GM23338 (cell line): ENCODE results near the gene DCAF4. TPM values are rescaled to one million over a fixed set of nuclear protein-coding genes. Genes with fewer than 3 reads are reported as not detected.

Source experiments
- ATAC-seq: fragments of 200-7000 bp; cut with Tn5 transposase; 3 replicates; pipeline ENCODE4 v1.9.1; 2020
- DNase-seq: peaks from one replicate; pipeline ENCODE4 v3.0.0-alpha.2; 2015; ENCODE audit warnings: low spot score
- H2AFZ ChIP-seq: fragments of 200-600 bp; sonication (generic); 2 replicates; pipeline ENCODE4 v1.8.0; 2016; ENCODE audit warnings: antibody characterized with exemption, mild to moderate bottlenecking, moderate library complexity
- H3F3A ChIP-seq: fragments of 200-600 bp; sonication (generic); replicated peaks from 2 replicates; pipeline ENCODE4 v1.8.0; 2017; ENCODE audit warnings: antibody characterized with exemption, mixed run types, low read depth
- H3K27ac ChIP-seq: fragments of 200-600 bp; sonication (generic); 2 replicates; pipeline ENCODE4 v1.6.1; 2016; ENCODE audit warnings: low read depth
- H3K27me3 ChIP-seq: fragments of 200-600 bp; sonication (generic); 2 replicates; pipeline ENCODE4 v1.8.0; 2016; ENCODE audit warnings: mild to moderate bottlenecking, mixed run types, moderate library complexity; ENCODE audit not compliant: insufficient read depth
- H3K36me3 ChIP-seq: fragments of 200-600 bp; sonication (generic); 2 replicates; pipeline ENCODE4 v1.8.0; 2016; ENCODE audit warnings: mild to moderate bottlenecking; ENCODE audit not compliant: insufficient read depth
- H3K4me1 ChIP-seq: fragments of 200-600 bp; sonication (generic); 2 replicates; pipeline ENCODE4 v1.8.0; 2016; ENCODE audit warnings: mild to moderate bottlenecking, moderate library complexity; ENCODE audit not compliant: insufficient read depth
- H3K4me2 ChIP-seq: fragments of 200-600 bp; sonication (generic); 2 replicates; pipeline ENCODE4 v1.7.1; 2017; ENCODE audit warnings: mixed run types
- H3K4me3 ChIP-seq: fragments of 200-600 bp; sonication (generic); 2 replicates; pipeline ENCODE4 v1.6.1; 2016; ENCODE audit warnings: mixed run types
- H3K79me2 ChIP-seq: fragments of 200-600 bp; sonication (generic); replicated peaks from 2 replicates; pipeline ENCODE4 v1.8.0; 2017; ENCODE audit warnings: mild to moderate bottlenecking; ENCODE audit not compliant: insufficient read depth
- H3K9me2 ChIP-seq: fragments of 200-600 bp; sonication (generic); 2 replicates; pipeline ENCODE4 v1.8.0; 2017; ENCODE audit not compliant: insufficient read depth
- H4K20me1 ChIP-seq: fragments of 200-600 bp; sonication (generic); replicated peaks from 2 replicates; pipeline ENCODE4 v1.8.0; 2017; ENCODE audit warnings: mild to moderate bottlenecking; ENCODE audit not compliant: insufficient read depth
- H3K27ac Mint-ChIP-seq: 2 replicates; pipeline ENCODE4 v1.8.0; 2020; ENCODE audit warnings: inconsistent platforms, mild to moderate bottlenecking, moderate library complexity, mixed read lengths
- H3K27me3 Mint-ChIP-seq: 3 replicates; pipeline ENCODE4 v1.8.0; 2022; ENCODE audit warnings: low read depth, mild to moderate bottlenecking, moderate library complexity, mixed read lengths, inconsistent platforms; ENCODE audit not compliant: insufficient read depth, poor library complexity
- H3K36me3 Mint-ChIP-seq: 3 replicates; pipeline ENCODE4 v1.8.0; 2021; ENCODE audit warnings: low read depth, mild to moderate bottlenecking, inconsistent platforms, moderate library complexity, mixed read lengths
- H3K4me1 Mint-ChIP-seq: 3 replicates; pipeline ENCODE4 v1.8.0; 2020; ENCODE audit warnings: mild to moderate bottlenecking, inconsistent platforms, mixed read lengths
- H3K4me3 Mint-ChIP-seq: 3 replicates; pipeline ENCODE4 v1.8.0; 2021; ENCODE audit warnings: moderate library complexity, mild to moderate bottlenecking, inconsistent platforms, mixed read lengths
- H3K9me3 Mint-ChIP-seq: 3 replicates; pipeline ENCODE4 v1.8.0; 2020; ENCODE audit warnings: moderate library complexity, mild to moderate bottlenecking, inconsistent platforms, mixed read lengths
- CREB1 ChIP-seq: fragments of 250-450 bp; sonication (Bioruptor Pico); IDR thresholded peaks from 2 replicates; pipeline ENCODE4 v1.5.0; 2020; ENCODE audit warnings: low read depth, mild to moderate bottlenecking, moderate library complexity
- ETS1 ChIP-seq: IDR thresholded peaks from 2 replicates; pipeline ENCODE4 v1.6.1; 2016; ENCODE audit warnings: antibody characterized with exemption
- EZH2phosphoT487 ChIP-seq: fragments of 200-600 bp; sonication (generic); IDR thresholded peaks from one replicate; pipeline ENCODE4 v1.8.1; 2018; ENCODE audit warnings: antibody characterized with exemption; ENCODE audit not compliant: unreplicated experiment
- JUNB ChIP-seq: IDR thresholded peaks from one replicate; pipeline ENCODE4 v1.6.1; 2016; ENCODE audit warnings: antibody characterized with exemption; ENCODE audit not compliant: unreplicated experiment
- NANOG ChIP-seq: IDR thresholded peaks from 2 replicates; pipeline ENCODE4 v1.6.1; 2016; ENCODE audit warnings: antibody characterized with exemption, borderline replicate concordance
- POLR2AphosphoS5 ChIP-seq: IDR thresholded peaks from 2 replicates; pipeline ENCODE4 v1.6.1; 2016; ENCODE audit warnings: antibody characterized with exemption, low read depth
- STAT1 ChIP-seq: IDR thresholded peaks from one replicate; pipeline ENCODE4 v1.6.1; 2016; ENCODE audit warnings: antibody characterized with exemption; ENCODE audit not compliant: unreplicated experiment
- ZNF331 ChIP-seq: fragments of 250-450 bp; sonication (Bioruptor Pico); IDR thresholded peaks from 2 replicates; pipeline ENCODE4 v1.5.0; 2020; ENCODE audit warnings: low read depth, mild to moderate bottlenecking, moderate library complexity
- ZNF462 ChIP-seq: fragments of 250-450 bp; sonication (Bioruptor Pico); IDR thresholded peaks from 2 replicates; pipeline ENCODE4 v1.5.0; 2020; ENCODE audit warnings: mild to moderate bottlenecking, moderate library complexity
- polyA plus RNA-seq: library from polyadenylated mRNA; unstranded; fragments of >200 nt; fragmentation: Nextera tagmentation; extraction: Ambion mirVana; gene quantifications from 2 replicates; pipeline ENCODE4 v1.2.1, GENCODE V29; 2016
- total RNA-seq: library from RNA; depleted of rRNA; stranded (reverse); fragments of >200 nt; shearing (Covaris generic); gene quantifications from 2 replicates; pipeline ENCODE4 v1.2.3, GENCODE V29; 2014

Gene DCAF4
- total and polyA plus RNA-seq, 2 experiments from 2014 or later, result 17.5 to 39.3 TPM

DNA sequence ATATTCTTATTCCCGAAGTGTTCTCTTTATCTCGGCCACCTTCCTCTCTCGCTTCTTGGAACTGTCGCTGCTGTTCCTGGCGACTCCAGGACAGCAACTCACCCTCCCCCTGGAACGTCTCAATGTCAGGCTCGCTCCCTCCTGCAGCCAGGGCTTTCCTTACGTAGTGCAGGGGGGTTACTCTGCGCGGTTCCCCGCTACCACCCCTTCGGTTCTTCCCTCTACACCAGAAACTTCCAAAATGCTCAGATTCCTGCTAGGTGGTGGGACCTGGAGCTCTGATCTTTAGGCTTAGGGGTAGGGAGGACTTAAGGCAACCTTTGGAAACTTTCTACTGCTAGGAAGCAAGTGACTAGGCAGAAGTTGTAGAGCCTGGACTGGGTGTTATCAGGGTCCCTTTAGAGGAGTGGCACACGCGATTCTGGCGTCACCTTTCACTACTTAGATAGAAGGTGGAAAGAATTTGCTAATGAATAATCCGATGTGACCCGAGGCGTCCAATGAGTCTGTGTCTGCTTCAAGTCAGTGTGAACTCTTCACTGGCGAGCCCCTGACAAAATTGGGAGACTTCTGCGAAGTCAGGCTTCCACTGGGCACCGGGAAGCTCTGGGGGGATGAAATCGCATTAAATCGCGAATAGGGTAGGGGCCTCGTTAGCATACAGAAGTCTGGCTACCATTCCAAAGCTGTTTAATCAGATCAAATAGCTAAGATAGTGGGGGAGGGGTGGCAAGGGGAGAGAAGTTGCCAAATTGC, 31.5 kb upstream of the DCAF4 start (continued):
- no peak for TF ChIP-seq ZNF462
- TF ChIP-seq POLR2AphosphoS5, result no peak
- no peak for TF ChIP-seq JUNB
- TF ChIP-seq ZNF331 (CRISPR knock-in tag), result no peak

DNA sequence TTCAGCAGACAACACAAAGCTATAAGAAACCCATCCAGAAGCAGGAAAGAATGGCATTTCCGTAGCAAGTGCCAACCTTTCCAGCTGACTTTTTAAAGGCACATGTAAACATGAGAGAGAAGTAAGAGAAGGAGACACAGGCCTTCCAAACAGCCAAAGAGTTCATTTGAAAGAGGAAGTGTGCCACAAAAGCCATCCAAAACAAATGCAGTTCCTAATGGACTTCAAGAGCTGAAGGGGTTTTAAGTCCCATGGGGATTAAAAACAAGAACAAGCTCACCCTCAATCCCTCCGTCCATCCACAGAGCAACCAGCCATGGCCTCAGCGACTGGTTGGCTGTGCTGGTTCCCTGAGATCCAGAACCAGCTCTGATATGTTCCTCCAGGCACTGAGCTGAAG, 27.8 kb upstream of the DCAF4 start:
- Mint-ChIP-seq H3K9me3 (no peaks in the 10 kb centered on the region), H3K36me3 (no peaks in the 10 kb centered on the region), H3K27me3 (peaks cover 26% of the 10 kb centered on the region), H3K4me3 (no peak overlapping the region), H3K27ac (no peak overlapping the region), H3K4me1 (peaks cover 8% of the 10 kb centered on the region; the same call in 2 of the 3 replicates)
- no peaks in the 10 kb centered on the region for H3K79me2 ChIP-seq
- TF ChIP-seq NANOG (no peak), CREB1 (CRISPR knock-in tag) (no peak), STAT1 (no peak), EZH2phosphoT487 (no peak), ETS1 (no peak)
- no peak overlapping the region for H3K27ac ChIP-seq
- H3K9me2 ChIP-seq, result no peaks in the 10 kb centered on the region
- H3K27me3 ChIP-seq, result peaks cover 48% of the 10 kb centered on the region
- DNase-seq, result no peak
- H2AFZ ChIP-seq, result no peak overlapping the region
- H3F3A ChIP-seq, result peaks cover 7% of the 10 kb centered on the region; the same call in 1 of the 2 replicates
- peaks cover 10% of the 10 kb centered on the region; the same call in 1 of the 2 replicates for H3K4me1 ChIP-seq
- no peaks in the 10 kb centered on the region; the same call in 1 of the 2 replicates for H3K36me3 ChIP-seq
- H4K20me1 ChIP-seq, result no peaks in the 10 kb centered on the region
- H3K4me2 ChIP-seq, result no peak overlapping the region
- ATAC-seq, result no peak
- H3K4me3 ChIP-seq, result no peak overlapping the region
